ENCODE results near the gene NIBAN1.

NIBAN1 gene

DNA sequence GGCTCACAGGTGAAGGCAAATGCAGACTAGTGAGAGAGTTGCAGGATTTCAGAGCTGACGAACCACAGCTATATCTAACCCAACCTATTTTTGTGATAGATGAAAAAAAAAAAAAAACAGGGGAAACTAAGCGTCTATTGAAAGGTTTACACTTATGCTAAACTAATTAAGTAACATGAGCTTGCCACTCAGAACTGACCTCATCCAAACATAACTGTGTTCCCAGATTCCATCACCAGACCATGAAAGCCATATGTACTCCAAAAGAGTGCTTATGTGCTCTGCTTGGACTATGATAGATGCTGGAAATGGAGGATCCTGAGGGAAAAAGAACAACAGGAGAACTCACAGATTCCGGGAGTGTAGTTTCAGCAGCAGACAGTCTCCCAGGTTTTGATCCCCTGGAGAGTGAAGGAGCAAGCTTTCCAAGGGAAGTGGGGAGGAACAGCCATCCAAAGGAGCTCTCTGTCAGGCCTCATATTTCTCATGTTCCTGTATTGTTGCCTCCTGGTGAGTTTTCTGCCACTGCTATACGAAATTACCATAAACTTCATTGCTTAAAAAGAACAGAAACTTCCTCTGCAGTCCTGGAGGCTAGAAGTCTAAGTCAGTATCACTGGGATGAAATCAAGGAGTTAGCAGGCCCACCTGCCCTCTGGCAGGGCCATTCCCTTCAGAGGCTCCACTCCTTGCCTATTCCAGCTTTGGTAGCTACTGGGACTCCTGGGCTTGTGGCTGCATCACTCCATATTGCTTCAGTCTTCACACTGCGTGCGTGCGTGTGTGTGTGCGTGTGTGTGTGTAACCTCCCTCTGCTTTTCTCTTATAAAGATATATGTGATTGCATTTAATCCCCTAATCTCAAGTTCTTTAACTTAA, 38.1 kb downstream of the NIBAN1 start:
- TF ChIP-seq FOXM1 (IDR thresholded peaks at IDR 0.05; ENCODE audit: borderline replicate concordance, low read depth) (no peak), ZBTB7A (IDR thresholded peaks at IDR 0.05; ENCODE audit: low read depth) (no peak), EGR1 (IDR thresholded peaks at IDR 0.05) (no peak), YY1 (IDR thresholded peaks at IDR 0.05; ENCODE audit: low read depth) (no peak), REST (IDR thresholded peaks at IDR 0.05; ENCODE audit: low read depth) (no peak), TEAD4 (IDR thresholded peaks at IDR 0.05) (no peak), RAD21 (IDR thresholded peaks at IDR 0.05; ENCODE audit: low read depth) (no peak), CREB1 (IDR thresholded peaks at IDR 0.05; ENCODE audit: low read depth) (no peak), EP300 (IDR thresholded peaks at IDR 0.05; ENCODE audit: borderline replicate concordance) (no peak), MAX (IDR thresholded peaks at IDR 0.05) (no peak), NFIC (IDR thresholded peaks at IDR 0.05) (no peak), TCF12 (IDR thresholded peaks at IDR 0.05; ENCODE audit: low read depth) (no peak), CEBPB (IDR thresholded peaks at IDR 0.05) (no peak), TAF1 (IDR thresholded peaks at IDR 0.05; ENCODE audit: low read depth) (no peak)
- TF ChIP-seq, protein P1, sequence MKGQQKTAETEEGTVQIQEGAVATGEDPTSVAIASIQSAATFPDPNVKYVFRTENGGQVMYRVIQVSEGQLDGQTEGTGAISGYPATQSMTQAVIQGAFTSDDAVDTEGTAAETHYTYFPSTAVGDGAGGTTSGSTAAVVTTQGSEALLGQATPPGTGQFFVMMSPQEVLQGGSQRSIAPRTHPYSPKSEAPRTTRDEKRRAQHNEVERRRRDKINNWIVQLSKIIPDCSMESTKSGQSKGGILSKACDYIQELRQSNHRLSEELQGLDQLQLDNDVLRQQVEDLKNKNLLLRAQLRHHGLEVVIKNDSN (IDR thresholded peaks at IDR 0.05), result no peak

DNA sequence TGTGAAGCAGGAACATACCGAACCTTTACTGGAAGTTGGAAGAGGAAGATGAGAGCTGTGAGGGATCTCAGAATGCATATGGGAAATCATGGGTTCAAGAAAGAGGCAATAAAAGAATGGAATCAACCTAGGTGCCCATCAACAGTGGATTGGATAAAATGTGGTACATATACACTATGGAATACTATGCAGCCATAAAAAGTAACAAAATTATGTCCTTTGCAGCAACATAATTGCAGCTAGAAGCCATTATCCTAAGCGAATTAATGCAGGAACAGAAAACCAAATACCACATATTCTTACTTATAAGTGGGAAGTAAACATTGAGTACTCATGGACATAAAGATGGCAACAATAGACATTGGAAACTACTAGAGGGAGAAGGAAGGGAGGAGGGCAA, 40.4 kb downstream of the NIBAN1 start:
- TF ChIP-seq RAD21 (IDR thresholded peaks at IDR 0.05; ENCODE audit: low read depth) (no peak), FOXM1 (IDR thresholded peaks at IDR 0.05; ENCODE audit: borderline replicate concordance, low read depth) (no peak), TEAD4 (IDR thresholded peaks at IDR 0.05) (no peak), EGR1 (IDR thresholded peaks at IDR 0.05) (no peak), REST (IDR thresholded peaks at IDR 0.05; ENCODE audit: low read depth) (no peak), MAX (IDR thresholded peaks at IDR 0.05) (no peak), EP300 (IDR thresholded peaks at IDR 0.05; ENCODE audit: borderline replicate concordance) (no peak), TCF12 (IDR thresholded peaks at IDR 0.05; ENCODE audit: low read depth) (no peak)

- no peak for TF ChIP-seq YY1 (IDR thresholded peaks at IDR 0.05; ENCODE audit: low read depth)
- TF ChIP-seq TEAD4 (IDR thresholded peaks at IDR 0.05), result no peak
- no peak for TF ChIP-seq MAX (IDR thresholded peaks at IDR 0.05)
- no peak for TF ChIP-seq NFIC (IDR thresholded peaks at IDR 0.05)
- no peak for TF ChIP-seq EP300 (IDR thresholded peaks at IDR 0.05; ENCODE audit: borderline replicate concordance)
- no peak for TF ChIP-seq TAF1 (IDR thresholded peaks at IDR 0.05; ENCODE audit: low read depth)
- TF ChIP-seq EGR1 (IDR thresholded peaks at IDR 0.05), result no peak
- no peak for TF ChIP-seq ZBTB7A (IDR thresholded peaks at IDR 0.05; ENCODE audit: low read depth)
- TF ChIP-seq, protein P1 (IDR thresholded peaks at IDR 0.05), result no peak
- TF ChIP-seq RAD21 (IDR thresholded peaks at IDR 0.05; ENCODE audit: low read depth), result no peak
- no peak for TF ChIP-seq TCF12 (IDR thresholded peaks at IDR 0.05; ENCODE audit: low read depth)
- TF ChIP-seq CREB1 (IDR thresholded peaks at IDR 0.05; ENCODE audit: low read depth), result no peak
- TF ChIP-seq CEBPB (IDR thresholded peaks at IDR 0.05), result no peak
- TF ChIP-seq REST (IDR thresholded peaks at IDR 0.05; ENCODE audit: low read depth), result no peak
- TF ChIP-seq FOXM1 (IDR thresholded peaks at IDR 0.05; ENCODE audit: borderline replicate concordance, low read depth), result no peak
These were observed 42.0 kb downstream of the NIBAN1 start for GRCh38 chr1:184932319-184932718.

DNA sequence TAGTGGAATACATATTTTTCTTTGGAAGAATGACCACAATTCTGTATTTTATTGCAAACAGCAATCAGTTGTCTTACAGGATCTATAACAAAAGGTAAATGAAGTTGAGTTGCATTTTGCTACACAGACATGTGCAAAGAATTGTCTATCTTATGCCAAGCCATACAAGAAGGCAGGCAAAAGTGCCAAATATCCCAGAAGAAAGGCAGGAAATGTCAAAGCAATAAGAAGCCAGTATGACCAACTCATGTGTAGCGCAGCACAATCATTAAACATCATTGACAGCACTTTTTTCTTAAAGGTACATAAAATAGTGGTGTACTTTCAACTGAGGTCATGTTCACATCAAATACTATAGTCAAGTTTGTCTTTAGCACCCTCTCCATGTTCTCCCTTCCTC, 42.7 kb downstream of the NIBAN1 start:
- TF ChIP-seq EGR1 (IDR thresholded peaks at IDR 0.05) (no peak), MAX (IDR thresholded peaks at IDR 0.05) (no peak), CEBPB (IDR thresholded peaks at IDR 0.05) (no peak), CREB1 (IDR thresholded peaks at IDR 0.05; ENCODE audit: low read depth) (no peak), RAD21 (IDR thresholded peaks at IDR 0.05; ENCODE audit: low read depth) (no peak), EP300 (IDR thresholded peaks at IDR 0.05; ENCODE audit: borderline replicate concordance) (no peak), TCF12 (IDR thresholded peaks at IDR 0.05; ENCODE audit: low read depth) (no peak), YY1 (IDR thresholded peaks at IDR 0.05; ENCODE audit: low read depth) (no peak), ZBTB7A (IDR thresholded peaks at IDR 0.05; ENCODE audit: low read depth) (no peak), TAF1 (IDR thresholded peaks at IDR 0.05; ENCODE audit: low read depth) (no peak), TEAD4 (IDR thresholded peaks at IDR 0.05) (no peak), NFIC (IDR thresholded peaks at IDR 0.05) (no peak), REST (IDR thresholded peaks at IDR 0.05; ENCODE audit: low read depth) (no peak), FOXM1 (IDR thresholded peaks at IDR 0.05; ENCODE audit: borderline replicate concordance, low read depth) (no peak)
- TF ChIP-seq, protein P1 (IDR thresholded peaks at IDR 0.05), result no peak

Data from Ishikawa (cell line).